H9 (cell line): ENCODE measurements around the gene CAMTA1. TPM values are rescaled to one million over a fixed set of nuclear protein-coding genes. Genes with fewer than 3 reads are reported as not detected.

Experiments
- DNase-seq: peaks from one replicate; pipeline ENCODE4 v3.0.0-alpha.2; 2017
- H2AFZ ChIP-seq: one replicate; pipeline ENCODE4 v1.6.1; 2013; ENCODE audit warnings: mild to moderate bottlenecking, low read length, control low read depth, moderate library complexity
- H2AK5ac ChIP-seq: 2 replicates; pipeline ENCODE4 v1.6.1; 2013; ENCODE audit warnings: low read length, control low read depth, mixed read lengths; ENCODE audit not compliant: insufficient read length
- H2BK120ac ChIP-seq: one replicate; pipeline ENCODE4 v1.6.1; 2013; ENCODE audit warnings: low read depth, mild to moderate bottlenecking, low read length, control low read depth, inconsistent platforms; ENCODE audit not compliant: poor library complexity, severe bottlenecking
- H2BK12ac ChIP-seq: 2 replicates; pipeline ENCODE4 v1.6.1; 2013; ENCODE audit warnings: low read length, control low read depth, mixed read lengths, low read depth; ENCODE audit not compliant: insufficient read length
- H2BK15ac ChIP-seq: 2 replicates; pipeline ENCODE4 v1.6.1; 2013; ENCODE audit warnings: low read depth, low read length, control low read depth
- H2BK20ac ChIP-seq: one replicate; pipeline ENCODE4 v1.6.1; 2013; ENCODE audit warnings: low read depth, mild to moderate bottlenecking, low read length, control low read depth, inconsistent platforms; ENCODE audit not compliant: poor library complexity, severe bottlenecking
- H2BK5ac ChIP-seq: 2 replicates; pipeline ENCODE4 v1.6.1; 2013; ENCODE audit warnings: low read length, control low read depth, mixed read lengths; ENCODE audit not compliant: insufficient read length
- H3K14ac ChIP-seq: 2 replicates; pipeline ENCODE4 v1.6.1; 2013; ENCODE audit warnings: low read length, control low read depth; ENCODE audit not compliant: insufficient read depth
- H3K18ac ChIP-seq: 2 replicates; pipeline ENCODE4 v1.6.1; 2013; ENCODE audit warnings: low read depth, mild to moderate bottlenecking, mixed read lengths, low read length, control low read depth; ENCODE audit not compliant: insufficient read length
- H3K23ac ChIP-seq: 2 replicates; pipeline ENCODE4 v1.6.1; 2013; ENCODE audit warnings: low read length, control low read depth, mixed read lengths, low read depth; ENCODE audit not compliant: insufficient read length
- H3K23me2 ChIP-seq: 2 replicates; pipeline ENCODE4 v1.6.1; 2013; ENCODE audit warnings: low read depth, mild to moderate bottlenecking, mixed read lengths, low read length, control low read depth; ENCODE audit not compliant: insufficient read length, poor library complexity, severe bottlenecking
- H3K27ac ChIP-seq: 2 replicates; pipeline ENCODE4 v1.5.1; 2013; ENCODE audit warnings: low read length, control low read depth, mixed read lengths, low read depth; ENCODE audit not compliant: insufficient read length
- H3K27me3 ChIP-seq: 2 replicates; pipeline ENCODE4 v1.6.1; 2013; ENCODE audit warnings: low read length, control low read depth, inconsistent platforms; ENCODE audit not compliant: insufficient read depth
- H3K4ac ChIP-seq: 2 replicates; pipeline ENCODE4 v1.6.1; 2013; ENCODE audit warnings: low read depth, mild to moderate bottlenecking, control low read depth, inconsistent platforms, low read length, moderate library complexity
- H3K4me1 ChIP-seq: 2 replicates; pipeline ENCODE4 v1.6.1; 2013; ENCODE audit warnings: low read length, control low read depth, inconsistent platforms; ENCODE audit not compliant: insufficient read depth
- H3K4me2 ChIP-seq: 2 replicates; pipeline ENCODE4 v1.6.1; 2013; ENCODE audit warnings: low read length, control low read depth, mixed read lengths; ENCODE audit not compliant: insufficient read length, insufficient read depth
- H3K56ac ChIP-seq: 2 replicates; pipeline ENCODE4 v1.6.1; 2013; ENCODE audit warnings: low read depth, mild to moderate bottlenecking, mixed read lengths, low read length, control low read depth; ENCODE audit not compliant: insufficient read length
- H3K79me1 ChIP-seq: 2 replicates; pipeline ENCODE4 v1.6.1; 2013; ENCODE audit warnings: low read depth, mild to moderate bottlenecking, moderate library complexity, low read length, control low read depth, inconsistent platforms; ENCODE audit not compliant: insufficient read depth, poor library complexity, severe bottlenecking
- H3K79me2 ChIP-seq: 2 replicates; pipeline ENCODE4 v1.6.1; 2013; ENCODE audit warnings: low read length, control low read depth, inconsistent platforms; ENCODE audit not compliant: insufficient read depth
- H3K9ac ChIP-seq: 2 replicates; pipeline ENCODE4 v1.6.1; 2013; ENCODE audit warnings: low read length, control low read depth, mixed read lengths; ENCODE audit not compliant: insufficient read length; ENCODE audit errors: extremely low read depth
- H3K9me3 ChIP-seq: one replicate; pipeline ENCODE4 v1.6.1; 2013; ENCODE audit warnings: low read depth, low read length, inconsistent platforms; ENCODE audit not compliant: control insufficient read depth
- H3T11ph ChIP-seq: one replicate; pipeline ENCODE4 v1.6.1; 2013; ENCODE audit warnings: mild to moderate bottlenecking, low read length, control low read depth, inconsistent platforms
- H4K20me1 ChIP-seq: one replicate; pipeline ENCODE4 v1.6.1; 2013; ENCODE audit not compliant: control insufficient read depth, insufficient read length, insufficient read depth
- H4K5ac ChIP-seq: 2 replicates; pipeline ENCODE4 v1.6.1; 2013; ENCODE audit warnings: low read depth, mild to moderate bottlenecking, mixed read lengths, low read length, control low read depth; ENCODE audit not compliant: insufficient read length
- H4K8ac ChIP-seq: replicated peaks from 2 replicates; pipeline ENCODE4 v1.6.1; 2013; ENCODE audit warnings: low read length, control low read depth, mixed read lengths, low read depth; ENCODE audit not compliant: insufficient read length
- H4K91ac ChIP-seq: 2 replicates; pipeline ENCODE4 v1.6.1; 2013; ENCODE audit warnings: low read depth, mild to moderate bottlenecking, moderate library complexity, mixed read lengths, low read length, control low read depth; ENCODE audit not compliant: insufficient read length
- H3K27ac Mint-ChIP-seq, 3 experiments: 2 replicates in 2 of 3; 3 replicates in 1 of 3; pipeline ENCODE4 v1.8.0; 2020 to 2021; ENCODE audit warnings: mixed read lengths in 3 of 3, mild to moderate bottlenecking in 1 of 3, moderate library complexity in 1 of 3
- H3K27me3 Mint-ChIP-seq: 2 replicates; pipeline ENCODE4 v1.8.0; 2021; ENCODE audit warnings: low read depth, mild to moderate bottlenecking, moderate library complexity, mixed read lengths
- H3K36me3 Mint-ChIP-seq, 3 experiments: 2 replicates in 2 of 3; 3 replicates in 1 of 3; pipeline ENCODE4 v1.8.0; 2020 to 2021; ENCODE audit warnings: low read depth in 3 of 3, mixed read lengths in 3 of 3; ENCODE audit not compliant: insufficient read depth in 1 of 3
- H3K4me1 Mint-ChIP-seq, 2 experiments: 2 replicates each; pipeline ENCODE4 v1.8.0; 2020; ENCODE audit warnings: mixed read lengths in 2 of 2
- H3K4me3 Mint-ChIP-seq, 2 experiments: 2 replicates in 1 of 2; 3 replicates in 1 of 2; pipeline ENCODE4 v1.8.0; 2020 to 2021; ENCODE audit warnings: mild to moderate bottlenecking in 2 of 2, mixed read lengths in 2 of 2, moderate library complexity in 1 of 2
- H3K9me3 Mint-ChIP-seq, 2 experiments: 2 replicates in 1 of 2; 3 replicates in 1 of 2; pipeline ENCODE4 v1.8.0; 2020; ENCODE audit warnings: mild to moderate bottlenecking in 2 of 2, mixed read lengths in 2 of 2, moderate library complexity in 1 of 2
- whole genome bisulfite sequencing: extraction: QIAGEN DNeasy Blood & Tissue Kit; methylation state at CpG from one replicate; pipeline ENCODE4 v1.1.7; 2013; ENCODE audit warnings: missing lambda C conversion rate, low lambda C conversion rate, mixed read lengths; ENCODE audit not compliant: insufficient read length; ENCODE audit errors: extremely low coverage; 5-methylcytosine and 5-hydroxymethylcytosine counted together
- total RNA-seq: library from RNA; stranded (reverse); gene quantifications from 2 replicates; pipeline ENCODE4 v1.2.1, GENCODE V29; 2021
- TF ChIP-seq, protein P1 (sequence below): fragments of 200-600 bp; sonication (generic); conservative IDR thresholded peaks from 3 replicates; pipeline ENCODE4 v1.8.0; 2021; ENCODE audit warnings: antibody characterized with exemption, mild to moderate bottlenecking

The CAMTA1 gene
- total RNA-seq, 1 experiment from 2014 or later: 115 TPM

DNA sequence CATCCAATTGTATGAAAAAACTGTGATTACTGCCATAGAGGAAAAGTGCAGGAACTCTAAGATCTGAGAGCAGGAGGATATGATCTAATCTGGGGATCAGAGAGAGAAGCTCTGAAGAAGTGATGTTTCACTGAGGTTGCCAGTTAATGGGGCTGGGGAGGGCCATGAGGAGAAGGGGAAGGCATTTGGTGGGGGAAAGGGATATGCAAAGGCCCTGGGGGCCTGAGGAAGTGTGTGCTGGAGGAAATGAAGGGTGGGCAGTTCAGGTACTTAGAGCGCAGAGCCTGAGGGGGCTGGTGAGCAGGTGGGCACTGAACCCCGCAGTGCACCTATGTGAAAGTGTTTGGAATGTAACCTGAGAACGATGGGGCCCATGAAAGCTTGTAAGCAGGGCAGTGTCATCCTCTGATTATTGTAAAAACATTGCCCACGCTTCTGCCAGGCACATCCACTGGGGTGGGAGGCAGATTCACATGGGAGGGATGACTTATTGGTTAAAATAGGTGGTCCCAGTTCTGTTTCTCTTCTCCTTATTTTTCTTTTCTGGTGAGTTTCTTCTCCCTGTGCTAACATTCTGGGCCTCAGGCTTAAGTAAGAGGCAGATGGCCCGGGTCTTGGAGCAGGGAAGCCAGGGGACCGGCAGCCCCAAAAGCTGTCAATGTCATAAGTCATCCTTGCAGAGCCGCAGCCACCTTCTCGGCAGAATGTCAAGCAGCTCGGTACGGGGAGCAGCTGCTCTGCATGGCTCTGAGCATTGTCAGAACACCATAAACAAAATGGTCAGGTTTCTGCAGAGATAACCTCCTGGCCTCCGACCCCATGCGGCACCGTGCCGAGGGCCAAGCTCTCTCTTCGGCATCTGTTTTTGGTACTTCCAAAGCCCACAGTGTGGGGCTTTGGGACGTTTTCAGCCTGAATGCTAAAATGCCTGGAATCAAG lies 493.8 kb downstream of the CAMTA1 start:
- Mint-ChIP-seq H3K27ac (no peak overlapping the region), H3K27me3 (no peaks in the 10 kb centered on the region), H3K4me3 (no peak overlapping the region), H3K4me1 (peaks cover 28 to 33% of the 10 kb centered on the region in 2 experiments), H3K36me3 (peaks cover 2 to 8% (median 7%) of the 10 kb centered on the region in 3 experiments; a peak in 5 of 7 replicates), H3K9me3 (peaks cover 8 to 15% of the 10 kb centered on the region in 2 experiments; a peak in 4 of 5 replicates)
- no peaks in the 10 kb centered on the region for H3K79me1 ChIP-seq
- no peak overlapping the region for H2BK120ac ChIP-seq
- H3K79me2 ChIP-seq: no peaks in the 10 kb centered on the region
- H3K56ac ChIP-seq: no peak overlapping the region
- no peak overlapping the region for H3K14ac ChIP-seq
- H2BK15ac ChIP-seq: no peak overlapping the region
- H2BK12ac ChIP-seq: no peak overlapping the region
- no peaks in the 10 kb centered on the region for H3K23me2 ChIP-seq
- H3K23ac ChIP-seq: no peak overlapping the region
- H3K4ac ChIP-seq: no peak overlapping the region
- TF ChIP-seq, protein P1, sequence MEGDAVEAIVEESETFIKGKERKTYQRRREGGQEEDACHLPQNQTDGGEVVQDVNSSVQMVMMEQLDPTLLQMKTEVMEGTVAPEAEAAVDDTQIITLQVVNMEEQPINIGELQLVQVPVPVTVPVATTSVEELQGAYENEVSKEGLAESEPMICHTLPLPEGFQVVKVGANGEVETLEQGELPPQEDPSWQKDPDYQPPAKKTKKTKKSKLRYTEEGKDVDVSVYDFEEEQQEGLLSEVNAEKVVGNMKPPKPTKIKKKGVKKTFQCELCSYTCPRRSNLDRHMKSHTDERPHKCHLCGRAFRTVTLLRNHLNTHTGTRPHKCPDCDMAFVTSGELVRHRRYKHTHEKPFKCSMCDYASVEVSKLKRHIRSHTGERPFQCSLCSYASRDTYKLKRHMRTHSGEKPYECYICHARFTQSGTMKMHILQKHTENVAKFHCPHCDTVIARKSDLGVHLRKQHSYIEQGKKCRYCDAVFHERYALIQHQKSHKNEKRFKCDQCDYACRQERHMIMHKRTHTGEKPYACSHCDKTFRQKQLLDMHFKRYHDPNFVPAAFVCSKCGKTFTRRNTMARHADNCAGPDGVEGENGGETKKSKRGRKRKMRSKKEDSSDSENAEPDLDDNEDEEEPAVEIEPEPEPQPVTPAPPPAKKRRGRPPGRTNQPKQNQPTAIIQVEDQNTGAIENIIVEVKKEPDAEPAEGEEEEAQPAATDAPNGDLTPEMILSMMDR: no peak
- H3K9ac ChIP-seq: no peak overlapping the region
- H3K4me2 ChIP-seq: no peak overlapping the region
- no peak overlapping the region for H2AK5ac ChIP-seq
- no peak overlapping the region for H4K5ac ChIP-seq
- H3K18ac ChIP-seq: no peak overlapping the region
- no peak overlapping the region for H3T11ph ChIP-seq
- H3K27ac ChIP-seq: no peak overlapping the region
- no peaks in the 10 kb centered on the region for H3K9me3 ChIP-seq
- WGBS: no CpG with 5 or more reads among the region's 16 CpGs
- DNase-seq: no peak
- no peaks in the 10 kb centered on the region for H4K20me1 ChIP-seq
- peaks cover 9% of the 10 kb centered on the region; the same call in 1 of the 2 replicates for H3K4me1 ChIP-seq
- no peak overlapping the region for H2BK5ac ChIP-seq
- no peak overlapping the region for H2AFZ ChIP-seq
- H2BK20ac ChIP-seq: no peak overlapping the region
- no peaks in the 10 kb centered on the region for H3K27me3 ChIP-seq
- H4K8ac ChIP-seq: no peak overlapping the region
- no peak overlapping the region for H4K91ac ChIP-seq
